ENCODE data around the gene KRT9.

KRT9 gene

GRCh38 chr17:41524261-41524660 is 47.6 kb downstream of the KRT9 start:
- DNase-seq = no peak

DNA sequence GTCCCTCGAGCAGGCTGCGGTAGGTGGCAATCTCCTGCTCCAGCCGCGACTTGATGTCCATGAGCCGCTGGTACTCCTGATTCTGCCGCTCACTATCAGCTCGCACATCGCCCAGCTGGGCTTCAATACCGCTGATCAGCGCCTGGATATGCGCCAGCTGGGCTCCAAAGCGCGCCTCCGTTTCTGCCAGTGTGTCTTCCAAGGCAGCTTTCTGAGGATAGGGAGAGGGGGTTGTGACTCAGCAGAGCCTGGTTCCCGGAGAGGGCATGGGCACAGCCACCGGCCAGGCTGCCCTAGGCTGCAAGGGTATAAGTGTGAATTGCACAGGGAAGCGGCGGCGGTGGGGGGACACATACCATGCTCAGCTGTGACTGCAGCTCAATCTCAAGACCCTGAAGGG is 48.1 kb downstream of the KRT9 start:
- DNase-seq = no peak

DNA sequence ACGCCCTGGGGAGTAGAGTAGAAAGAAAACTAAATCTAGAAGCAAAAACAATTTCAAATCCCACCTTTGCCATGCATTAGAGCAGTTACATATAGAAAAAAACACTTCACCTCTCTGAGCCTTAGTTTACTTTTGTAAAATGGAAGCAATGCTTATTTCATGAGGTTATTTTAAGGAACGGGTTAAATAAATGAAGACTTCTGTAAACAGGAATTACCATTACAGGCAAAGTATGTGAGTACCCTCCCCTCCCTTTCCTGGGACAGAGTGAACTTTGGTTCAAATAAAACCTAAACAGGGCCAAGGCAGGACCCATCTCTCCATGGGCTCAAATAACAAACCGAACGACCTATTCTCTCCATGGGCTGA is 48.6 kb downstream of the KRT9 start:
- no peak for DNase-seq

DNA sequence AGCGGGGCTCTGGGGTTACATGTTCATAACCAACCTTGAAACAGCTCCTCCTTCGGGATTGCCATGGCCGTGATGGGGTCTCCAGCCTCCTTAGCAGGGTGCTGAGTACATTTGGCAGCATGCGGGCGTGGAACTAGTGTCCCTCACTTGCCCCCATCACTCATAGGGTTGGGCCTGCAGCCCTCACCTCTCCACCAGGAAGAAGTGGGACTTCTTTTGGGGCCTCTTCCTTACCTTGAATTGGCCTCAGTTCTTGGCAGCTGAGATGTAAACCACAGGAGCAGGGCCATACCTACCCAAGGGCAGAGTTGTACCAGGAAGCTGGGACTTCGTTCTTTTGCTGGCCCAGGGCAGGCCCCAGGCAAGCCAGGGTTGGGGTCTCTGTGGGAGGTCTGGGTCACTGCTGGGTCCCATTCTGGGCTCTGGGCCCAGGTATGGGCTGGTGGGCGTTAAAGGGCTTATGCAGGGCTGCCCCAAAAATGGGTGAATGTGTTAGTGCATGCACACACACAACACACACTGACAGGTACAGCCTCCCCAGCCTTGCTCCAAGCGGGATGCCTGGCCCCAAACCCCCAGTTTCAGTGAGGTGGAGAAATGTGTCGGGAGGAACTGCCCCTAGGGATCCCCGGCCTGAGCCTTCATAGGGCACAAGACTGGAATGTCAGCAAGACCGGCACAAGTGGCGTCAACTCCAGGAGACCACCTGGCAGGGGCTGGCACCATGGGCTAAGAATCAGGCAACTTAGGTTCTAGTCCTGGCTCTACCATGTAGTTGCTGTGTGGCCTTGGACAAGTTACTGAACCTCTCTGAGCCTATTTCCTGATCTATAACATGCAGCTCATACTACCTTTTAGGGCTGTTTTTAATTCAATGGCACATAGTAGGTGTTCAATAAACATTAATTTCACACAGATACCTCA is 49.3 kb downstream of the KRT9 start:
- DNase-seq = no peak

- no peak for DNase-seq
Observed at GRCh38 chr17:41521574-41522261, 50.1 kb downstream of the KRT9 start.

- peak in 2 of 3 experiments; percentile 79 to 91 for DNase-seq
Observed at GRCh38 chr17:41520821-41521521, 50.9 kb downstream of the KRT9 start.

DNA sequence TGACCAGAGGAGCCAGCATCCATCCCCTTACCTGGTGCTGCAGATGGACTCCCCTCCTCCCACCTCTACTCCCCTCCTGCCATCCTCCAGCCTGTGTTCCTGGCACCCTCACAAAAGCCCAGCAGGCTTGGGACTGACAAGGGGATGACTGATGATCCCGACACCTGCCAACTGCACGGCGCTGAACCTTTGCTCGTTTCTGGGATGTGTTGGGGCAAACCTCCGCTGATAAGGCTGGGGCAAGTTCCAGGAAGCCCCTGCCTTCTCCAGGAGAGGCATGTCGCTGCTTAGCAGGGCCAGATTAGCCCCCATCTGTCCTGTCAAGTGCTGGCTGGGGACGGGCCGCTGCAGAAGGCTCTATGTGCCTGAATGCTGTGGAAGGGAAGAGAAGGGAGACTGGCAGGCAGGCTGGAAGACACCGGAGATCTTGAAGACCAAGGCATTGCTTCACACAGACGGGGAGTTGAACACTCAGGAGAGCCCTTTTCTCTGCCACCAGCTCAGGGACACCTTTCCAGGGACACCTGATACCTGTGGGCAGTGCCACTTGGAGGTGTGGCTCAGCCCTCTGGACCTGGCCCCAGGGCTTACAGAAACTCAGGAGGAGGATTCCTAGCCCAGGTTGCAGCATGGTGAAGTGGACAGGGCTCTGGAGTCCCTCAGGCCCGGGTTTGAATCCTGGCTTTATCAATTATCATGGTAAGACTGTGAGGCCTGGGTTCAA is 52.2 kb downstream of the KRT9 start:
- DNase-seq = peak in 2 of 3 experiments; percentile 85 to 95

DNA sequence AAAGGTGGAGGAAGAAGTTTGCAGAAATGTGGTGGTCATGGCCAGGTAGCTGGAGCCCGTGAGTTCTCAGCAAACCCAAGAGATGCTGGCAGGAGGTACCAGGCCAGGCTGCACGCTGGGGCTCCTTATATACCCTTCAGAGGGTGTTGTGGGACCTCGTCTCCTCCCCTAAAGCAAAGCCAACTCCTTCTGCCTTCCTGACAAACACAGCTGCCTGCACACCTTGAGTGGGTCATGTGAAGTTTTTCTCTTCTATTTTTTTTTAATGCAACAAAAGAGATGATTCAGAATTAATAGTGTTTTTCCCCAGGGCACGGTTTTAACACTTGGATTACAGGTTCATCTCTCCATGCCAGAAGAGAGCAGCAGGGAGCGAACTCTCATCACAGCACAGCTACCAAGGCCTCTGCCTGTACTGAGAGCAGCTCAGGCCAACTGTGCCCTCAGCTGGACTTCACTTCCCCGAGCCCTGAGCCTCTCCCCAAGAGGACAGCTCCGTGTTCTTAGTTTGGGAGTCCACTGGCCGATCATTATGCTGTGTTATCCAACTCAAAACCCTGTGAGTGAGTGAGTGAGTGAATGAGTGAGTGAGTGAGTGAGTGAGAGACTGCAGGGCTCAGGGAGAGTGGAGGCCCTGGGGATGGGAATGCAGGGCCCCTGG is 52.9 kb downstream of the KRT9 start, which contains the start of gene KRT15:
KRT15 (minus strand) TSS at position 102 of the 661 bp plus-strand sequence; CDS start at position 39, 63 bp downstream.
- DNase-seq = peak in 2 of 3 experiments; percentile 85 to 92

- peak in 1 of 3 experiments; percentile 47 for DNase-seq
Observed at GRCh38 chr17:41518031-41518430, 53.8 kb downstream of the KRT9 start.

GRCh38 chr17:41516830-41517283 is 55.0 kb downstream of the KRT9 start:
- DNase-seq = no peak

- DNase-seq = no peak
Observed at GRCh38 chr17:41516147-41516829, 55.6 kb downstream of the KRT9 start.
